ENCODE data around the gene TERT.
"Not testable (repeated sequence)": the region's sequence is repeated elsewhere in the genome, so short reads cannot be mapped to it uniquely, and the experiment has no call there.

Gene TERT

GRCh38 chr5:1330847-1331831 is 36.3 kb upstream of the TERT start:
- DNase-seq = no peak

GRCh38 chr5:1330146-1330846 is 35.4 kb upstream of the TERT start:
- DNase-seq = no peak

DNA sequence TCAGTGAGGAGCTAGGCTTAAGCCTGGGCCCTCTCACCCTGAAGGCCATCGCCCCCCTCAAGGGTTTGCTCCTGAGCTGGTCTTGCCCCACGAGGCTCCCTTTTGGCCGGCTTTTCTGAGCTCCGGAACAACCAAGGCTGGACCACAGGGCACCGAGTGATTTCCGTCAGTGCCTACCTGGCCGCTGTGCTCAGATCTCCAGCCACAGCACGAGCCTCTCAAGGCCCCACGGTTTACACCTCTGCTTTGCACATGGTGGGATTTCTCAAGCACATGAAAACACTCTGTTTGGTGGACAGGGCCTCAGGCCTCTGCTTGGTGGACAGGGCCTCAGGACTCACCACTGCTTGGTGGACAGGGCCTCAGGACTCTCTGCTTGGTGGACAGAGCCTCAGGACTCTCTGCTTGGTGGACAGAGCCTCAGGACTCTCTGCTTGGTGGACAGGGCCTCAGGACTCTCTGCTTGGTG is 34.3 kb upstream of the TERT start:
- no peak for DNase-seq

DNA sequence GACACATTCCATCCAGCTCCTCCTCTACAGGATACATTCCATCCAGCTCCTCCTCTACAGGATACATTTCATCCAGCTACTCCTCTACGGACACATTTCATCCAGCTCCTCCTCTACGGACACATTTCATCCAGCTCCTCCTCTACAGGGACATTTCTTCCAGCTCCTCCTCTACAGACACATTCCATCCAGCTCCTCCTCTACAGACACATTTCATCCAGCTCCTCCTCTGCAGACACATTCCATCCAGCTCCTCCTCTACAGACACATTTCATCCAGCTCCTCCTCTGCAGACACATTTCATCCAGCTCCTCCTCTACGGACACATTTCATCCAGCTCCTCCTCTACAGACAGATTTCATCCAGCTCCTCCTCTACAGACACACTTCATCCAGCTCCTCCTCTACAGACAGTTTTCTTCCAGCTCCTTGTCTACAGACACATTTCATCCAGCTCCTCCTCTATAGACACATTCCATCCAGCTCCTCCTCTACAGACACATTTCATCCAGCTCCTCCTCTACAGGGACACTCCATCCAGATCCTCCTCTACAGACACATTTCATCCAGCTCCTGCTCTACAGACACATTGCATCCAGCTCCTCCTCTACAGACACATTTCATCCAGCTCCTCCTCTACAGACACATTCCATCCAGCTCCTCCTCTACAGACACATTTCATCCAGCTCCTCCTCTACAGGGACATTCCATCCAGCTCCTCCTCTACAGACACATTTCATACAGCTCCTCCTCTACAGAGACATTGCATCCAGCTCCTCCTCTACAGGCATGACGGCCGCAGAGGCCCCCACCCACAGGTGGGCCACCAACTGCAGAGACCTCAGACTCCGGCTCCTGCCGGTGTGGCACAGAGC is 33.6 kb upstream of the TERT start:
- not testable (repeated sequence) for DNase-seq

GRCh38 chr5:1326901-1327756 is 32.3 kb upstream of the TERT start:
- not testable (repeated sequence) for DNase-seq

- DNase-seq = not testable (repeated sequence)
Observed at GRCh38 chr5:1326532-1326875, 31.6 kb upstream of the TERT start.

DNA sequence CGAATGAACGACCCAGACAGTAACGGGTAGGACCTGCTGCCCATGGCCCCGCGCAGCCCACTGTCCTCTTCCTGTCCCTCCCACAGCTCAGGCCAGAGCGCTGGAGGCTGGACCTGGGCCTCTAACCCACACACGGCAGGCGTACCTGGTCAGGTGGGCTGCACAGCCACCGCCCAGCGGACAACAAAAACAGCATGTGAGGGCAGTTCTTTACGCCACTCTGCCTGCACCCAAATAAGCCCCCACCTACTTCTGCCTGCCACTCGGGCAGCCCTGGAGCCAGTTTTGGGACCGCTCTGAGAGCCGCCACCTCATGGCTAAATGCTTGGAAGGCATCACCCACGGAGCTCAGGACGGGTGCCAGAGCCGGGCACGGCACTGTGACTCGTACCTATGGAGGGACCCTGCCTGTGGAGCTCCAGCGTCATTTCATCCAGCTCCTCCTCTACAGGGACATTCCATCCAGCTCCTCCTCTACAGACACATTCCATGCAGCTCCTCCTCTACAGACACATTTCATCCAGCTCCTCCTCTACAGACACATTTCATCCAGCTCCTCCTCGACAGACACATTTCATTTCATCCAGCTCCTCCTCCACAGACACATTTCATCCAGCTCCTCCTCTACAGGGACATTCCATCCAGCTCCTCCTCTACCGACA is 31.1 kb upstream of the TERT start:
- DNase-seq = no peak

GRCh38 chr5:1325191-1325741 is 30.4 kb upstream of the TERT start:
- no peak for DNase-seq

- DNase-seq = no peak
Observed at GRCh38 chr5:1324719-1325190, 29.9 kb upstream of the TERT start.

GRCh38 chr5:1324301-1324700 is 29.4 kb upstream of the TERT start:
- no peak for DNase-seq

- no peak for DNase-seq
Observed at GRCh38 chr5:1323803-1324173, 28.9 kb upstream of the TERT start.

- no peak for DNase-seq
Observed at GRCh38 chr5:1322955-1323802, 28.3 kb upstream of the TERT start.

GRCh38 chr5:1322036-1322900 is 27.4 kb upstream of the TERT start:
- DNase-seq = no peak

DNA sequence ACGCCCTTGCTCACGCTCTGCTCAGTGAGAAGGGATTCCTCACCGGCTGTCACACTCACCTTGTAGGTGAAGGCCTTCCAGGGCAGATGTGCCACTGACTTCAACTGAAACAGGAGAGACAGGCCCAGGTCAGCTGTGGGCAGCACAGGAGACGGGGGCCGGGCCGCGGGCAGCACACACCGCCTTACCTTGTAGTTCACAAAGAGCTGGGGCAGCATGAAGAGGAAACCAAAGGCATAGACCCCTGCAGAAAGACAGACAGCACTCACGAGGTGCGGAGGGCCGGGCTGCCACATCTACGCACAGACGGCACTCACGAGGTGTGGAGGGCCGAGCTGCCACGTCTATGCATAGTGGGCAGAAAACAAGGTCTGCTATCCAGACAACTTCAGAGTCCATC is 26.7 kb upstream of the TERT start:
- DNase-seq = no peak

DNA sequence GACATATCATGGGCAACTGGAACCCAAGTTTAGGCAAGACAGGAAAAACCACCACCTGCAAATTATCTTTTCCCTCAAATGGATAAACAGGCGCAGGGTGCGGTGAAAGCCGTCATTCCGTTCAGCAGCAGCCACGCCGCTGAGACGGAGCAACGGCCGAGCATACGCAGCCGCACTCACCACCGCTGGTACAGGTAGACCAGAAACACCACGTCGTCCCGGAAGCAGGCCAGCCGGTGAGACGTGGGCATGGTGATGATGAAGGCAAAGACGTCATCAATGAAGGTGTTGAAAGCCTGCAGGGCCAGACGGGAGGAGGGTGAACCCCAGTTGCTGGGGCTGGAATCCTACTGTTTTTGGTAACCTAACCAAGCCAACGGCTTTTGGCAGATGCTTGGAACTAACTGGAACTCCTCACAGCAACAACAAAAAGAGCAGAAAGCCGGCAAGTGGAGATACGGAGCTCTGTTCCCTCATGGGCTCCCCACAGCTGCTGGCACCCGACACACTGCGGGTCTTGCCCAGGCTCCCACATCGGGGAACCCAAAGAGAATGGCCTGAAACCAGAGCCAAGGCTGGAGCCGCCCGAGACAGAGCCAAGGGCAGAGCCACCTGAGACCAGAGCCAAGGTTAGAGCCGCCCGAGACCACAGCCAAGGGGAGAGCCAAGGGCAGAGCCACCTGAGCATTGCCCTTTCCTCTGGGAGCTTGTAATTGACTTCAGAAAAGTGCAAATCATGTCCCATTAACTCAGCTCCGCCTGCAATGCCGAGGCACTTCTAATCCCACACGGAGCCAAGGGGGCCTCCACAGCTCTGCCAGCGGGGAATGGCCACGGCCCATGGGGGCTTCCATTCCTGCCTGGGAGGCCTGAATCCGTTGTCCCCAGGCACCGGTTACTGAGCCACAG is 25.8 kb upstream of the TERT start:
- DNase-seq = no peak

- DNase-seq = no peak
Observed at GRCh38 chr5:1319436-1320256, 24.8 kb upstream of the TERT start.

- no peak for DNase-seq
Observed at GRCh38 chr5:1318659-1319251, 23.9 kb upstream of the TERT start.
